Measurements from ENCODE around the gene SLF2.

SLF2 gene

DNA sequence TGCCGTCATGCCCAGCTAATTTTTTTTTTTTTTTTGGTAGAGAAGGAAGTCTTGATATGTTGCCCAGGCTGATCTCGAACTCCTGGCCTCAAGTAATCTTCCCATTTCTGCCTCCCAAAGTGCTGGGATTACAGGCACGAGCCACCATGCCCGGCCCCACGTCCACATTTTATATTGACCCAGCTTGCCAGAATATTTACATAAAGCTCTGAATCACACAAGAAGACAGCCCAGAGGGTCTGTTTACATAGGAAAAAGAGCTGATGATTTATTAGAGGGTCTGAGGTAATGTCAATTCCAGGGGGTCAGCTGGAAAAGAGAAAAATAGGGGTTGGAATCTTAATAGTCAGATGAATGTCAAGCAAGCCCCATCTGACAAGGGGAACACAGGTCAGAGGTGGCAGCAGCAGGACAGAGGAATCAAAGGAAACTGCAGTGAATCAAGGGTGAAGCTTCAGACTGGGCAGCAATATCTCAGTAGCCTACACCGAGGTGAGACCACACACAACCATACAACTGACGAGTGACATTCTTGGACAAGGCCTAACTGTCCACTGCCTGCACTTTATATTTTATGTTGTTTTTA lies 15.8 kb upstream of the SLF2 start:
- no peak overlapping the region for H3K27ac ChIP-seq
- ChIA-PET CTCF (interaction anchor here (0.6 to 1.6 kb wide), 3 partner anchors 12 to 805 kb away, joined by 3 to 8 read pairs (median 3); no protein-coding TSS in a partner anchor), POLR2A (ENCODE audit: low non-redundant PET) (no interaction called here)
- DNase-seq (ENCODE audit: low spot score): no peak
- TF ChIP-seq, protein P1, sequence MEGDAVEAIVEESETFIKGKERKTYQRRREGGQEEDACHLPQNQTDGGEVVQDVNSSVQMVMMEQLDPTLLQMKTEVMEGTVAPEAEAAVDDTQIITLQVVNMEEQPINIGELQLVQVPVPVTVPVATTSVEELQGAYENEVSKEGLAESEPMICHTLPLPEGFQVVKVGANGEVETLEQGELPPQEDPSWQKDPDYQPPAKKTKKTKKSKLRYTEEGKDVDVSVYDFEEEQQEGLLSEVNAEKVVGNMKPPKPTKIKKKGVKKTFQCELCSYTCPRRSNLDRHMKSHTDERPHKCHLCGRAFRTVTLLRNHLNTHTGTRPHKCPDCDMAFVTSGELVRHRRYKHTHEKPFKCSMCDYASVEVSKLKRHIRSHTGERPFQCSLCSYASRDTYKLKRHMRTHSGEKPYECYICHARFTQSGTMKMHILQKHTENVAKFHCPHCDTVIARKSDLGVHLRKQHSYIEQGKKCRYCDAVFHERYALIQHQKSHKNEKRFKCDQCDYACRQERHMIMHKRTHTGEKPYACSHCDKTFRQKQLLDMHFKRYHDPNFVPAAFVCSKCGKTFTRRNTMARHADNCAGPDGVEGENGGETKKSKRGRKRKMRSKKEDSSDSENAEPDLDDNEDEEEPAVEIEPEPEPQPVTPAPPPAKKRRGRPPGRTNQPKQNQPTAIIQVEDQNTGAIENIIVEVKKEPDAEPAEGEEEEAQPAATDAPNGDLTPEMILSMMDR (conservative IDR thresholded peaks at IDR 0.05; ENCODE audit: low read depth): no peak

DNA sequence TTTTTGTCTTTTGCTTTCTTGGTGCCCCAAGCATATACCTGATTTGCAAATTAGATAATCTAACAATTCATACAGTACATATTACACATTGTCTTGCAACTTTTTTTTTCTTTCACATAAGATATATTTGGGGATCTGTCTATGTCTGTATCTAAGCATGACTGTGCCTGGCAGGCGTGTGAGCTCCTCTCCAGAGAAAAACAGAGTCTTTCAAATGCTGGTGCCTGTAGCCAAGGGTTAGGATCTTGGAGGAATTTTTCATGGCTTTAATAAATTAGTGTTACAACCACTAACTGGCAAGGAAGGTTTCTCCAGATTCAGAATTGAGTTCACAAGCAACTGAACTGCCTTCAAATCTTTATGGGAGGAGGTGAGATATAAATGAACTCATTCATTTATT lies 14.8 kb upstream of the SLF2 start:
- no peak for DNase-seq (ENCODE audit: low spot score)
- ChIA-PET POLR2A (ENCODE audit: low non-redundant PET) (no interaction called here), CTCF (no interaction called here)
- TF ChIP-seq, protein P1 (conservative IDR thresholded peaks at IDR 0.05; ENCODE audit: low read depth): no peak
- H3K27ac ChIP-seq: no peak overlapping the region

DNA sequence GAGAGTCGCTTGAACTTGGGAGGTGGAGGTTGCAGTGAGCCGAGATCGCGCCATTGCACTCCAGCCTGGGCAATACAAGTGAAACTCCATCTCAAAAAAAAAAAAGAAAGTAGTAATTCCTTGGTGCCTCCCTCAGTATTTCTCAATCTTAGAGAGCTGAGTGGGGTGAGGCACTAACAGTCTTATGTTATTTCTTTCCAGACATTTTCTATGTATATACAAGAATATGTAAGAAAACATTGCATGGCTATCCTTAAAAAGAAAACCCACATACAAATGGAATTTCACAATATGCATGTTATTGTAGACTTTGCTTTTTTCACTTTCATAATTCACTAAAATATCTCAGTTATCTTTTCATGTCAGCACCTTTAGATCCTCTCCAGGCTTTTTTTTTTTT lies 13.6 kb upstream of the SLF2 start:
- CTCF ChIA-PET: interaction anchor here (0.6 to 0.7 kb wide), 2 partner anchors 104 to 1617 kb away, joined by 4 to 6 read pairs; no protein-coding TSS in a partner anchor
- POLR2A ChIA-PET (ENCODE audit: low non-redundant PET): no interaction called here
- TF ChIP-seq, protein P1 (conservative IDR thresholded peaks at IDR 0.05; ENCODE audit: low read depth): no peak

DNA sequence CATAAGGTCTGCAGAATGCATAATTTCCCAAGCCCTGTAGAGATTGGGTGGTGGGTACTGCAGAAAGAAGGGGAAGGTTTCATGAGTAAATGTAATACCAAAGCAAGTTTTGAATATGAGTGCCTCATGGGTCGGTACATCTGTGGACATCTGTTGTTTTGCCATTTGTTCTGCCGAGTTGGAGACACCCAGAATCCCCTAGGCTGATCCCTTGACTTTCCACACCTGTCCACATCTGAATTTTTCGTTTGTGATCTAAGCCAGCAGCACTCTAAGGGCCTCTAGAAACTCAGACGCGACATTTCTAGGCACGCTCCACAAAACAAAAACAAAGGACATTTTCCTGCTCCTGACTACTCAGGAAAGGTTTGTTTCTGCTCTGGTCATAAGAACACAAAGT lies 11.7 kb upstream of the SLF2 start:
- ChIA-PET CTCF (no interaction called here), POLR2A (ENCODE audit: low non-redundant PET) (no interaction called here)
- no peak for DNase-seq (ENCODE audit: low spot score)
- TF ChIP-seq, protein P1 (conservative IDR thresholded peaks at IDR 0.05; ENCODE audit: low read depth): no peak
- no peak overlapping the region for H3K27ac ChIP-seq

More for the DNA sequence above, 13.6 kb upstream of the SLF2 start:
- no peak for DNase-seq (ENCODE audit: low spot score)
- no peak overlapping the region for H3K27ac ChIP-seq

DNA sequence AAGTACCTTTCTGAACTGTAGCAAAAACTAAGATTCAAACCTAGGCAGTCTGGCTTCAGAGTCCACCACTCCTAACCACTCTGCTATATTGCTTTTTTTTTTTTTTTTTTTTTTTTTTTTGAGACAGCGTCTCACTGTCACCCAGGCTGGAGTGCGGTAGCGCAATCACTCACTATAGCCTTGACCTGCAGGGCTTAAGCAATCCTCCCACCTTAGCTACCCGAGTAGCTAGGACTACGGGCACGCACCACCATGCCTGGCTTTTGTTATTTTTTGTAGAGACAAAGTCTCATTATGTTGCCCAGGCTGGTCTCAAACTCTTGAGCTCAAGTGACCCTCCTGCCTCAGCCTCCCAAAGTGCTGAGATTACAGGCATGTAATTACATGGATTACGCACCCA lies 10.1 kb upstream of the SLF2 start:
- ChIA-PET POLR2A (ENCODE audit: low non-redundant PET) (no interaction called here), CTCF (no interaction called here)
- H3K27ac ChIP-seq: no peak overlapping the region
- no peak for DNase-seq (ENCODE audit: low spot score)
- TF ChIP-seq, protein P1 (conservative IDR thresholded peaks at IDR 0.05; ENCODE audit: low read depth): no peak

DNA sequence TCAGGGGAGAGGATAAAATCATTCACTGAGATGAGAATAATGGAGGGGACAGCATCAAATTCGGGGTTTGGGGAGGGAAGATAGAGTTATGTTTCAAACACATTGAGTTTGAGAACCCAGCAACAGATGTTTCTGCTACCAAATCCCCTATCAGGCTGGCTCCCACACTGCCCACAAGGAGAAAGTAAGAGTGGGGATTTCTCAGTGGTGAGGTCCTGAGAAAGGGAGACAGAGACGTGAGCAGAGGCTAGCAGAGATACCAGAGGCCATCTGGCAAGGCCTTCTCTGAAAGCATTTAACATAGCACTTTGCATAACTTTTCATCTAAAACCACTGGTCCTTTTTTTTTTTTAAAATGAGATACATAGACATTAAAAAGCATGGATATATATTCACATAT lies 7.8 kb upstream of the SLF2 start:
- ChIA-PET CTCF (interaction anchor here (0.7 kb wide), 1 partner anchor 24 kb away, joined by 3 read pairs; no protein-coding TSS in a partner anchor), POLR2A (ENCODE audit: low non-redundant PET) (no interaction called here)

More for the DNA sequence above, 7.8 kb upstream of the SLF2 start:
- no peak overlapping the region for H3K27ac ChIP-seq
- no peak for DNase-seq (ENCODE audit: low spot score)
- TF ChIP-seq, protein P1 (conservative IDR thresholded peaks at IDR 0.05; ENCODE audit: low read depth): no peak
